ENCODE data around the gene HS3ST2. TPM values are rescaled to one million over a fixed set of nuclear protein-coding genes. Genes with fewer than 3 reads are reported as not detected.

Gene HS3ST2
- polyA plus RNA-seq, 6 donors from 2014 or later = not detected

GRCh38 chr16:22862046-22862445, 48.1 kb downstream of the HS3ST2 start:
- H3K36me3 Mint-ChIP-seq = no peaks in the 10 kb centered on the region
- no peak overlapping the region for H3K27ac Mint-ChIP-seq
- DNase-seq = no peak
- no peaks in the 10 kb centered on the region for H3K4me1 Mint-ChIP-seq
- peaks cover 0 to 2% (median 0%) of the 10 kb centered on the region in 7 donors for H3K9me3 Mint-ChIP-seq
- no peak overlapping the region for H3K4me3 Mint-ChIP-seq
- ATAC-seq (ENCODE audit: low read depth in 2 of 2) = no peak
- peaks cover 26 to 45% (median 29%) of the 10 kb centered on the region in 3 donors for H3K27me3 Mint-ChIP-seq

- no peak for DNase-seq
- no peak for ATAC-seq (ENCODE audit: low read depth in 2 of 2)
- Mint-ChIP-seq H3K9me3 (peaks cover 0 to 2% (median 0%) of the 10 kb centered on the region in 7 donors), H3K4me1 (no peaks in the 10 kb centered on the region), H3K36me3 (no peaks in the 10 kb centered on the region), H3K4me3 (no peak overlapping the region), H3K27ac (no peak overlapping the region), H3K27me3 (peaks cover 21 to 45% (median 21%) of the 10 kb centered on the region in 3 donors)
Measured at GRCh38 chr16:22864375-22864774, 50.4 kb downstream of the HS3ST2 start.

GRCh38 chr16:22868593-22869224, 54.7 kb downstream of the HS3ST2 start:
- H3K9me3 Mint-ChIP-seq = peaks cover 0 to 1% (median 0%) of the 10 kb centered on the region in 7 donors
- no peak for ATAC-seq (ENCODE audit: low read depth in 2 of 2)
- no peak for DNase-seq
- H3K4me3 Mint-ChIP-seq = no peak overlapping the region
- no peaks in the 10 kb centered on the region for H3K4me1 Mint-ChIP-seq
- H3K36me3 Mint-ChIP-seq = no peaks in the 10 kb centered on the region
- H3K27ac Mint-ChIP-seq = no peak overlapping the region
- H3K27me3 Mint-ChIP-seq = peaks cover 17 to 29% (median 21%) of the 10 kb centered on the region in 3 donors

GRCh38 chr16:22871861-22872260, 57.9 kb downstream of the HS3ST2 start:
- Mint-ChIP-seq H3K4me3 (no peak overlapping the region), H3K27me3 (peaks cover 17 to 29% (median 23%) of the 10 kb centered on the region in 3 donors), H3K9me3 (peaks cover 0 to 6% (median 0%) of the 10 kb centered on the region in 7 donors)

GRCh38 chr16:22874394-22874793, 60.4 kb downstream of the HS3ST2 start:
- H3K27ac Mint-ChIP-seq = no peak overlapping the region
- no peak for ATAC-seq (ENCODE audit: low read depth in 2 of 2)

More at GRCh38 chr16:22871861-22872260, 57.9 kb downstream of the HS3ST2 start:
- no peak for ATAC-seq (ENCODE audit: low read depth in 2 of 2)
- no peak for DNase-seq
- H3K4me1 Mint-ChIP-seq = no peaks in the 10 kb centered on the region
- H3K27ac Mint-ChIP-seq = no peak overlapping the region
- no peaks in the 10 kb centered on the region for H3K36me3 Mint-ChIP-seq

GRCh38 chr16:22878955-22879354, 65.0 kb downstream of the HS3ST2 start:
- Mint-ChIP-seq H3K9me3 (peaks cover 0 to 6% (median 0%) of the 10 kb centered on the region in 7 donors), H3K27me3 (peaks cover 27 to 49% (median 33%) of the 10 kb centered on the region in 3 donors), H3K36me3 (no peaks in the 10 kb centered on the region), H3K4me1 (no peaks in the 10 kb centered on the region), H3K27ac (no peak overlapping the region), H3K4me3 (no peak overlapping the region)
- ATAC-seq (ENCODE audit: low read depth in 2 of 2) (no peak), DNase-seq (no peak)

More at GRCh38 chr16:22874394-22874793, 60.4 kb downstream of the HS3ST2 start:
- H3K27me3 Mint-ChIP-seq = peaks cover 34 to 44% (median 40%) of the 10 kb centered on the region in 3 donors
- no peaks in the 10 kb centered on the region for H3K36me3 Mint-ChIP-seq
- no peaks in the 10 kb centered on the region for H3K4me1 Mint-ChIP-seq
- no peak overlapping the region for H3K4me3 Mint-ChIP-seq
- no peak for DNase-seq
- H3K9me3 Mint-ChIP-seq = peaks cover 0 to 6% (median 0%) of the 10 kb centered on the region in 7 donors

GRCh38 chr16:22879466-22879865, 65.5 kb downstream of the HS3ST2 start:
- Mint-ChIP-seq H3K27ac (no peak overlapping the region), H3K27me3 (peaks cover 27 to 49% (median 34%) of the 10 kb centered on the region in 3 donors), H3K36me3 (no peaks in the 10 kb centered on the region), H3K4me1 (no peaks in the 10 kb centered on the region), H3K4me3 (no peak overlapping the region), H3K9me3 (peaks cover 0 to 6% (median 0%) of the 10 kb centered on the region in 7 donors)
- DNase-seq (no peak), ATAC-seq (ENCODE audit: low read depth in 2 of 2) (no peak)

- Mint-ChIP-seq H3K9me3 (peaks cover 0 to 1% (median 0%) of the 10 kb centered on the region in 7 donors), H3K4me1 (no peaks in the 10 kb centered on the region), H3K27ac (no peak overlapping the region), H3K27me3 (peaks cover 8 to 39% (median 32%) of the 10 kb centered on the region in 3 donors), H3K4me3 (no peak overlapping the region), H3K36me3 (no peaks in the 10 kb centered on the region)
- ATAC-seq (ENCODE audit: low read depth in 2 of 2) (no peak), DNase-seq (no peak)
Measured at GRCh38 chr16:22882981-22883380, 69.0 kb downstream of the HS3ST2 start.

- no peaks in the 10 kb centered on the region for H3K9me3 Mint-ChIP-seq
- peaks cover 3 to 27% (median 15%) of the 10 kb centered on the region in 3 donors for H3K27me3 Mint-ChIP-seq
- no peak overlapping the region for H3K4me3 Mint-ChIP-seq
Measured at GRCh38 chr16:22885951-22886350, 72.0 kb downstream of the HS3ST2 start.

GRCh38 chr16:22886927-22887326, 73.0 kb downstream of the HS3ST2 start:
- Mint-ChIP-seq H3K27ac (no peak overlapping the region), H3K36me3 (no peaks in the 10 kb centered on the region), H3K27me3 (peaks cover 6 to 27% (median 7%) of the 10 kb centered on the region in 3 donors), H3K4me3 (no peak overlapping the region), H3K4me1 (no peaks in the 10 kb centered on the region), H3K9me3 (no peaks in the 10 kb centered on the region)
- ATAC-seq (ENCODE audit: low read depth in 2 of 2) (no peak), DNase-seq (no peak)

More at GRCh38 chr16:22885951-22886350, 72.0 kb downstream of the HS3ST2 start:
- ATAC-seq (ENCODE audit: low read depth in 2 of 2) = no peak
- Mint-ChIP-seq H3K27ac (peak overlapping the region in 1 of 6 donors; percentile 7), H3K4me1 (no peaks in the 10 kb centered on the region), H3K36me3 (no peaks in the 10 kb centered on the region)
- no peak for DNase-seq

GRCh38 chr16:22887445-22887844, 73.5 kb downstream of the HS3ST2 start:
- H3K36me3 Mint-ChIP-seq = no peaks in the 10 kb centered on the region
- no peak for ATAC-seq (ENCODE audit: low read depth in 2 of 2)
- H3K27me3 Mint-ChIP-seq = peaks cover 6 to 27% (median 7%) of the 10 kb centered on the region in 3 donors
- no peaks in the 10 kb centered on the region for H3K9me3 Mint-ChIP-seq
- no peak overlapping the region for H3K4me3 Mint-ChIP-seq
- H3K4me1 Mint-ChIP-seq = no peaks in the 10 kb centered on the region
- H3K27ac Mint-ChIP-seq = no peak overlapping the region
- no peak for DNase-seq

- Mint-ChIP-seq H3K4me1 (no peaks in the 10 kb centered on the region), H3K36me3 (no peaks in the 10 kb centered on the region), H3K4me3 (no peak overlapping the region), H3K27me3 (peaks cover 10 to 27% (median 10%) of the 10 kb centered on the region in 3 donors), H3K27ac (no peak overlapping the region), H3K9me3 (no peaks in the 10 kb centered on the region)
- no peak for ATAC-seq (ENCODE audit: low read depth in 2 of 2)
- no peak for DNase-seq
Measured at GRCh38 chr16:22888791-22889190, 74.8 kb downstream of the HS3ST2 start.

GRCh38 chr16:22890976-22891375, 77.0 kb downstream of the HS3ST2 start:
- peaks cover 0 to 4% (median 0%) of the 10 kb centered on the region in 3 donors for H3K4me1 Mint-ChIP-seq
- H3K27me3 Mint-ChIP-seq = peaks cover 10 to 30% (median 19%) of the 10 kb centered on the region in 3 donors
- H3K36me3 Mint-ChIP-seq = no peaks in the 10 kb centered on the region
- DNase-seq (no peak), ATAC-seq (ENCODE audit: low read depth in 2 of 2) (no peak)
- no peak overlapping the region for H3K4me3 Mint-ChIP-seq
- no peak overlapping the region for H3K27ac Mint-ChIP-seq
- no peaks in the 10 kb centered on the region for H3K9me3 Mint-ChIP-seq

GRCh38 chr16:22897184-22897583, 83.2 kb downstream of the HS3ST2 start:
- Mint-ChIP-seq H3K9me3 (peaks cover 0 to 11% (median 0%) of the 10 kb centered on the region in 7 donors), H3K27me3 (peaks cover 17 to 33% (median 31%) of the 10 kb centered on the region in 3 donors), H3K4me3 (no peak overlapping the region), H3K27ac (no peak overlapping the region), H3K4me1 (peaks cover 0 to 4% (median 0%) of the 10 kb centered on the region in 3 donors), H3K36me3 (no peaks in the 10 kb centered on the region)
- no peak for ATAC-seq (ENCODE audit: low read depth in 2 of 2)
- DNase-seq = no peak
